Adrenal gland (tissue), 12 donors: ENCODE results near the gene TPD52L2. TPM values are rescaled to one million over a fixed set of nuclear protein-coding genes. Genes with fewer than 3 reads are reported as not detected.

Experiments
- DNase-seq, 7 donors: peaks; one replicate each; pipeline ENCODE4 v3.0.0-alpha.2; 2019 to 2020
- H3K27ac ChIP-seq, 5 donors: fragments of 200-600 bp; sonication (generic) in 4 of 5; 1 replicate in 3 of 5; 2 replicates in 2 of 5; pipeline versions ENCODE4 v1.5.1 to v1.8.0; 2016 to 2020; ENCODE audit warnings: mild to moderate bottlenecking in 1 of 5
- H3K27me3 ChIP-seq: fragments of 200-600 bp; 2 replicates; pipeline ENCODE4 v1.8.0; 2021
- H3K36me3 ChIP-seq, 2 donors: fragments of 200-600 bp; replicated peaks in 1 of 2; 1 replicate in 1 of 2; 2 replicates in 1 of 2; pipeline versions ENCODE4 v1.5.1 to v1.8.0; 2018 to 2022
- H3K4me1 ChIP-seq, 2 donors: fragments of 200-600 bp; replicated peaks in 1 of 2; 1 replicate in 1 of 2; 2 replicates in 1 of 2; pipeline versions ENCODE4 v1.5.1 to v1.8.0; 2018 to 2021
- H3K4me3 ChIP-seq, 4 donors: fragments of 200-600 bp; sonication (generic) in 3 of 4; one replicate each; pipeline ENCODE4 v1.5.1; 2016 to 2018
- H3K9me3 ChIP-seq, 3 donors: fragments of 200-600 bp; sonication (generic) in 1 of 3; replicated peaks in 1 of 3; 1 replicate in 2 of 3; 2 replicates in 1 of 3; pipeline versions ENCODE4 v1.5.1 to v1.8.0; 2016 to 2021
- POLR2A ChIP-seq, 2 donors: fragments of 450-650 bp; IDR thresholded peaks; one replicate each; pipeline ENCODE4 v1.6.1; 2017; ENCODE audit warnings: antibody characterized with exemption in 2 of 2, mild to moderate bottlenecking in 2 of 2, moderate library complexity in 1 of 2
- WGBS, 4 donors: extraction: QIAGEN DNeasy Blood & Tissue Kit in 2 of 4; methylation state at CpG; one replicate each; pipeline versions ENCODE4 v1.1.5 to v1.1.7; 2013 to 2017; 5-methylcytosine and 5-hydroxymethylcytosine counted together
- intact Hi-C, 2 donors: fragments of 100-400 bp; cut with DNase I; formaldehyde crosslinking; loops; one replicate each; pipeline versions ENCODE4 v1.14.1 to v1.15.0; 2022 to 2023
- polyA plus RNA-seq, 3 donors: library from polyadenylated mRNA; stranded (reverse); fragments of 200-250 nt in 2 of 3; fragments of 350-450 nt in 1 of 3; fragmentation: Illumina TruSeq in 1 of 3; extraction: RNeasy Lipid Tissue Mini Kit (QIAGEN cat#74804) in 1 of 3; gene quantifications; one replicate each; pipeline ENCODE4 v1.2.3, GENCODE V29; 2013 to 2014
- total RNA-seq, 9 donors: library from RNA; depleted of rRNA in 4 of 9; stranded (reverse); fragments of >200 nt in 4 of 9; fragments of 120-200 nt in 1 of 9; fragmentation: NEBNext Ultra II Directional in 1 of 9; extraction: Animal tissue kit (Norgen Biotek cat#: 25700) in 1 of 9; gene quantifications; one replicate each; pipeline versions ENCODE4 v1.1.0 to v1.2.4, GENCODE V29; 2013 to 2023
- TF ChIP-seq, protein P1 (sequence below), 6 experiments: fragments of 450-650 bp in 4 of 6; fragments of 200-600 bp in 2 of 6; sonication (generic) in 1 of 6; IDR thresholded peaks; 1 replicate in 5 of 6; 2 replicates in 1 of 6; pipeline versions ENCODE4 v1.5.1 to v1.8.0; 2016 to 2021; ENCODE audit warnings: antibody characterized with exemption in 6 of 6, mild to moderate bottlenecking in 2 of 6, moderate library complexity in 1 of 6
- donor health status: healthy with polysubstance abuse.
- donor health status: Bipolar disorder and iron deficiency.
- donor health status: DM: yes; HTN: yes; CAD: no.
- donor health status: DM: no; HTN: no; CAD: no.
- donor health status: DM: no; HTN: no; CAD: no.
- donor health status: DM: yes; HTN: yes; CAD: no.

TPD52L2 gene
- total and polyA plus RNA-seq, 12 donors, result 81.9 to 125 (median 112) TPM

DNA sequence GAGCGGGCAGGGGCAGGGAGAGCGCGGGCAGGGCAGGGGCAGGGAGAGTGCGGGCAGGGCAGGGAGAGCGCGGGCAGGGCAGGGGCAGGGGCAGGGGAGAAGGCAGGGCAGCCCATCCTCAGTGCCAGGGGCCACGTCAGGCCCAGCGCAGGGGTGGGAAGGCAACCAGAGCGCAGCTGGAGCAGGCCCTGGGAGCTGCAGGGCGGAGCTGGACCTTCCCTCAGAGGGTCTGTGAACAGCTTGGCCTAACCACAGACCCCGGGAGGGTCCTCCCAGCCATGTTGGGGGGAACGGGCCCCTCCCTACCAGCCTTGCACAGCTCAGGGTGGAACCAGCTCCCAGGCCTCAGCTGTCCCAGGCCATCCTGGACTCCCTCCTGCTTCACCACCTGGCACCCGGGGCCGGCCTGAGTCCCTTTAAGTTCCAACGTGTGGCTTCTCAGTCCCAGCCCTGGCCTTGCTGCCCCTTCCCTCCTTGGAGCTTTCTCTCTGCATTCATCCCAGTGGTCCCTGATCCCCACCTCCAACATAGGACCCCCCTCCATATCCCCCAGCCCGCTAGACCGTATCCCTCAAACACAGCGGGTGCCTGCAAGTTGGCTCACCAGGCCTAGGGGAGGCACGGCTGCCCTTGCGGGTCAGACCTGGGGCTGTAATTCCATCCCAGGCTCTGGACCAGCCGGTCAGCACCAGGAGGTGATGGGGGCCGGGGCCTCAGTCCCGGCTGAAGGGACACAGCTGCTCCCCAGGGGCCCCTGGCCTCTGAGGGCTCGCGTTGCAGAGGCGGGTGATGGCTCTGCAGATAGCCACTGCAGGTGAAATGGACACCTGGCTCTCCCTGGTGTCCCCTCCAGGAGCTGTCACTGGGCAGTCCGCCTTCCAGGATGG lies 28.4 kb upstream of the TPD52L2 start:
- Histone ChIP-seq H3K4me3 (no peak overlapping the region), H3K27ac (peak overlapping the region in 1 of 5 donors; percentile 14), H3K4me1 (peaks cover 0 to 16% of the 10 kb centered on the region in 2 donors), H3K27me3 (no peaks in the 10 kb centered on the region), H3K9me3 (no peaks in the 10 kb centered on the region), H3K36me3 (no peaks in the 10 kb centered on the region)
- no peak for DNase-seq
- intact Hi-C loops, result no loop called here
- TF ChIP-seq, protein P1, sequence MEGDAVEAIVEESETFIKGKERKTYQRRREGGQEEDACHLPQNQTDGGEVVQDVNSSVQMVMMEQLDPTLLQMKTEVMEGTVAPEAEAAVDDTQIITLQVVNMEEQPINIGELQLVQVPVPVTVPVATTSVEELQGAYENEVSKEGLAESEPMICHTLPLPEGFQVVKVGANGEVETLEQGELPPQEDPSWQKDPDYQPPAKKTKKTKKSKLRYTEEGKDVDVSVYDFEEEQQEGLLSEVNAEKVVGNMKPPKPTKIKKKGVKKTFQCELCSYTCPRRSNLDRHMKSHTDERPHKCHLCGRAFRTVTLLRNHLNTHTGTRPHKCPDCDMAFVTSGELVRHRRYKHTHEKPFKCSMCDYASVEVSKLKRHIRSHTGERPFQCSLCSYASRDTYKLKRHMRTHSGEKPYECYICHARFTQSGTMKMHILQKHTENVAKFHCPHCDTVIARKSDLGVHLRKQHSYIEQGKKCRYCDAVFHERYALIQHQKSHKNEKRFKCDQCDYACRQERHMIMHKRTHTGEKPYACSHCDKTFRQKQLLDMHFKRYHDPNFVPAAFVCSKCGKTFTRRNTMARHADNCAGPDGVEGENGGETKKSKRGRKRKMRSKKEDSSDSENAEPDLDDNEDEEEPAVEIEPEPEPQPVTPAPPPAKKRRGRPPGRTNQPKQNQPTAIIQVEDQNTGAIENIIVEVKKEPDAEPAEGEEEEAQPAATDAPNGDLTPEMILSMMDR (IDR thresholded peaks at IDR 0.05), result no peak
- no peak for TF ChIP-seq POLR2A (IDR thresholded peaks at IDR 0.05)
- WGBS, 4 donors, result 88 to 96% (median 92%) methylated on average over 15 to 27 of the region's 27 CpGs

DNA sequence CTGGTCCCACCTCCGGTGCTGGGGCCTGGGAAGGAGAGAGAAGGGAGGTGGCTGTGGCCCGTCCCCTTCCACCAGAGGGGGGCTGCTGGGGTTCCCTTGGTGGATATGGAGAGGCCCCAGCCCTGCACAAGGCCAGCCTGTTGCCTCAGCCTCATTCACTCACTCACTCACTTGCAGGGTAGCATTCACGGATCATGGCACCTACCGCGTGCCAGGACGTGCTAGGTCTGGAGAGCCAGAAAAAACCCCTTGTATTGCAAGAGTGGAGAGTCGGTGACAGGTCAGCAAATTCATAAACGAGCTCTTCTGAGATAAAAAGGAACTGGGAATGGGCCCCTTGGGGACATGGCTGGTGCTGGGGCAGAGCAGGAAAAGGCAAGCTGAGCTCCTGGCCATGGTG lies 27.6 kb upstream of the TPD52L2 start:
- Histone ChIP-seq H3K4me3 (no peak overlapping the region), H3K27ac (no peak overlapping the region), H3K9me3 (no peaks in the 10 kb centered on the region), H3K4me1 (peaks cover 0 to 16% of the 10 kb centered on the region in 2 donors), H3K36me3 (no peaks in the 10 kb centered on the region), H3K27me3 (no peaks in the 10 kb centered on the region)
- intact Hi-C loops, result no loop called here
- TF ChIP-seq, protein P1 (IDR thresholded peaks at IDR 0.05), result no peak
- TF ChIP-seq POLR2A (IDR thresholded peaks at IDR 0.05), result no peak
- 62 to 70% (median 68%) methylated on average over 6 to 8 of the region's 8 CpGs for WGBS, 4 donors
- DNase-seq, result no peak

DNA sequence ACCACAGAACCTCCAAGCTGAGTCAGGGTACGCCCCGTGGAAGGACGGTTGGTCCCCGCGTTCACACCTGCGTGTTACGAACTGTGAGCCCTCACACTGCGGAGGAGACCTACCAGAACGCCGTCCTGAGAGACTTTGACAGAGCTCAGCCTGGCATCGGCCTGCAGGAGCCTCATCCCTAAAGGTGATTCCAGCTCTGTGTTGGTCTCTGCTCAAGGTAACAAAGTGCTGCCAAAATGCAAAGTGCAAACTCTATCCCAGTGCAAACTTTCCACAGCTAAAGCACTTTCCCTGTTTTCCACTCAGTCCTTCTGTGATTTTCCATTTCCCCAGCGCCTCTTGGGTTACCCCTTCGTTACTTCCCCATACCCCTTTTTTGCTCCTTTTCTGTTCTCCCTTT lies 25.4 kb upstream of the TPD52L2 start:
- WGBS, 4 donors, result 75 to 90% (median 84%) methylated on average over 13 of the region's 13 CpGs
- DNase-seq, result no peak
- Histone ChIP-seq H3K36me3 (no peaks in the 10 kb centered on the region), H3K9me3 (no peaks in the 10 kb centered on the region), H3K27ac (no peak overlapping the region), H3K27me3 (no peaks in the 10 kb centered on the region), H3K4me3 (no peak overlapping the region), H3K4me1 (peaks cover 0 to 7% of the 10 kb centered on the region in 2 donors)
- TF ChIP-seq, protein P1 (IDR thresholded peaks at IDR 0.05), result no peak
- no peak for TF ChIP-seq POLR2A (IDR thresholded peaks at IDR 0.05)
- intact Hi-C loops, result no loop called here

DNA sequence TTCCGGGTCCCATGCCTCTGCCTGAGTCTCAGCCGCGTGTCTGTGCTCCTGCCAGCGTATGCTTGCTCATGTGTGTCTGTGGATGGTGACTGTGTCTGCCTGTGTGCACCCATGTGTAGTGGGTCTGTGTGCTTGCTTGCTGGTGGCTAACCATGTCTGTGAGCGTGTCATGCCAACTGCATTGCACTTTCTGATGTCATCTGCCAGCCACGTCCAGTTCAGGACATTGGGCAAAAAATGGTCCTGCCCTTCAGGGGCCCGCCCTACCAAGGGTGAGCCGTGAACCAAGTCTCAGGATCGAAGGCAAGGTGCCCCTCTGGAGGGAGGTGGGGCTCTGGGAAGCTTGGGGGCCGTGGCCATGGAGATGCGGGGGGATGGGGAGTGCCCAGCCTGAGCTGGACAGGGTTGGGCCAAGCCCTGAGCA lies 24.7 kb upstream of the TPD52L2 start:
- intact Hi-C loops, result no loop called here
- H3K4me3 ChIP-seq, result no peak overlapping the region
- TF ChIP-seq, protein P1 (IDR thresholded peaks at IDR 0.05), result no peak
- TF ChIP-seq POLR2A (IDR thresholded peaks at IDR 0.05), result no peak
- no peak overlapping the region for H3K27ac ChIP-seq
- no peaks in the 10 kb centered on the region for H3K27me3 ChIP-seq
- H3K36me3 ChIP-seq, result no peaks in the 10 kb centered on the region
- DNase-seq, result no peak
- WGBS, 4 donors, result 78 to 90% (median 88%) methylated on average over 6 to 11 of the region's 11 CpGs
- H3K9me3 ChIP-seq, result no peaks in the 10 kb centered on the region
- no peaks in the 10 kb centered on the region for H3K4me1 ChIP-seq
